HG03175 (cell line): Measurements from ENCODE around the gene MYO15A.
"Not testable (repeated sequence)": the region's sequence is repeated elsewhere in the genome, so short reads cannot be mapped to it uniquely, and the experiment has no call there.

Experiments used
- ATAC-seq: cut with Tn5 transposase; IDR thresholded peaks from one replicate; pipeline ENCODE4 v1.9.1; 2021; ENCODE audit warnings: mild to moderate bottlenecking, moderate library complexity; ENCODE audit not compliant: unreplicated experiment

Gene MYO15A

DNA sequence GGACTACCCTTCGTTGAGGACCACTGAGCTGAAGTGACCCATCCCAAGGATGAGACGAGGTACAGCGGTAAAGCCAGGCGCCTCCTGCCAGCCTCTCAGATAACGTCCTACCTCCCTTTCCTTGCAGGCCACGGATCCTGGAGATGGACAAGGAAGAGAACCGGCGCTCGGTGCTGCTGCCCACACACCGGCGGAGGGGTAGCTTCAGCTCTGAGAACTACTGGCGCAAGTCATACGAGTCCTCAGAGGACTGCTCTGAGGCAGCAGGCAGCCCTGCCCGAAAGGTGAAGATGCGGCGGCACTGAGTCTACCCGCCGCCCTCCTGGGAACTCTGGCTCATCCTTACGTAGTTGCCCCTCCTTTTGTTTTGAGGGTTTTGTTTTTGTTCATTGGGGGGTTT, 99.5 kb downstream of the MYO15A start:
- ATAC-seq = no peak

GRCh38 chr17:18213666-18214270, 105.2 kb downstream of the MYO15A start:
- ATAC-seq = no peak

DNA sequence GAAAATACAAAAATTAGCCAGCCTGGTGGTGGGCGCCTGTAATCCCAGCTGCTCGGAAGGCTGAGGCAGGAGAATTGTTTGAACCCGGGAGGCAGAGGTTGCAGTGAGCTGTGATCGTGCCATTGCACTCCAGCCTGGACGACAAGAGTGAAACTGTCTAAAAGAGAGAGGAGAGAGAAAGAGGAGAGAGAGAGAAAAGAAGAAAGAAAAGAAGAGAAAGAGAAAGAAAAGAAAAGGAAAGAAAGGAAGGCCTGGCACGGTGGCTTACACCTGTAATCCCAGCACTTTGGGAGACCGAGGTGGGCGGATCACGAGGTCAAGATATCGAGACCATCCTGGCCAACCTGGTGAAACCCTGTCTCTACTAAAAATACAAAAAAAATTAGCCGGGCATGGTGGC, 108.3 kb downstream of the MYO15A start:
- not testable (repeated sequence) for ATAC-seq

- ATAC-seq = no peak
Measured at GRCh38 chr17:18217412-18218015, 109.0 kb downstream of the MYO15A start.

DNA sequence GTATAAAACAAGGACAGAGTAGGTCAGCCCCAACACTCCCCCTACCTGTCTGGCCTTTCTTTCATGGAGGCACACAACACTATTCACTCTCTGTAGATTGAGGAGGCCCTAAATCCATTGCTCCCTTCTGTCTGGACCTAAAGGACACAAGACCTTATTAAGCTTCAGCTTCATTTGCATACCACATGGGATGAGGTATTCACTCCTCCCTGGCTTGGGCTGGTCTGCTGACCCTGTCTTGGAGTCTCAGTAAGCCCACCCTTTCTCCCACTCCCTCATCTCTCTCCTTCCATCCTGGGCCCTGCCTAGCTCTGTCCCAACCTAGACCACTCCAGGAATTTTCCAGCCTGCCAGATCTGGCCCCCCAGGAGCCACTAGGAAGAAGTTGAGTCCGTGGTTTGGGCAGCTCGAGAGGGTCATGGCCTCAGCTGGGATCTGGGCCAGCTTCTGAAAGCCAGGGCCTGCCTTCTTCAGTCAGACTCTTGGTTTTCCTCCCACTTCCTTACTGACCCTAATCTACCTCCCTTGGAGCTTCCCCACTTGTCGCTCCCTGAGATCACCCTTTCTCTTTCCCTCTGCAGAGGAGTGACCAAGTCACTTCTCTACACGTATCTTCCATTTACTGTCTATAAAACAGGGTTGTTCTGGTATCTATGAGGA, 110.3 kb downstream of the MYO15A start:
- ATAC-seq = no peak

DNA sequence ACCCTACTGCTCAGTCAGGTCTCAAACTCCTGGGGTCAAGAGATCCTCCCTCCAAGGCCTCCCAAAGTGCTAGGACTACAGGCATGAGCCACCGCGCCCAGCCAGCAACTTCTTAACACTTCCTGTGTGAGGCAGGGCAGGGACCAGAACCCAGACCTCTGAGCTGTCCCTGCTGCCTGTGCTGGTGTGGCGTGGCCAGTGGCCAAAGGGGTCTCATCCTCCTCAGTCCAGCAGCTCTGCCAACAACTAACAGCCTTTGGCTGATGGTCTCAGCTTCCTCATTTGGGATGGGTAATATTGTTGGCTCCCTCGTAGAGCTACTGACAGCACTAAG, 115.5 kb downstream of the MYO15A start:
- ATAC-seq = no peak

GRCh38 chr17:18224387-18225120, 116.0 kb downstream of the MYO15A start:
- no peak for ATAC-seq

- ATAC-seq = peak; percentile 84
Measured at GRCh38 chr17:18225121-18225641, 116.6 kb downstream of the MYO15A start, which contains the start of gene LLGL1. Gene LLGL1 (plus strand): TSS chr17:18225635. CDS start chr17:18225683, 48 bp downstream.

DNA sequence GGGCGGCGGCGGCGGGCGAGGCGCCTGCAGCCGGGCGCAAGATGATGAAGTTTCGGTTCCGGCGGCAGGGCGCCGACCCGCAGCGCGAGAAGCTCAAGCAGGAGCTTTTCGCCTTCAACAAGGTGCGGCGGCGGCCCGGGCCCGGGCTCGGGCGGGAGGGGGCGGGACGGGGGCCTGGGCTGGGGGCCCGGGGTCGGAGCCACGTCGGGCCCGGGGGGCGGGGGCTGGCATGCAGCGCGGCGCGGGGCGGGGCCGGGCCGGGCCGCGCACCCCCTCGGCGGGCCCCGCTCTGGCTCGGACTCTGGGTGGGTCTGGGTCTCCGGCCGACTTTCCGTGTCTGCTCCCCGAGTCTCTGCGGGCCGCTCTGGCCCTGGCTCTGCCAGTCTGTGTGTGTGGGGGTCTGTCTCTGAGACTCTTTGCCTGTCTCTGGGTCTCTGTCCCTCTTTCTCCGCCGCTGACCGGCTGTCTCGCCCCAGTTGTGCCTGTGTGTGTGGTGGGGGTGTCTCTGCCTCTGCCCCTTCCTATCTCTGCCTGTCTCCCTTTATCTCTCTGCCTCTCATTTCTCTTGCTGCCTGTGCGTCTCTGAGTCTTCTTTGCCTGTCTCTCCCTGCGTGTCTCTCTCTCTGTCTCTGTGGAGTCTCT, 117.2 kb downstream of the MYO15A start:
- peak; percentile 5 for ATAC-seq

DNA sequence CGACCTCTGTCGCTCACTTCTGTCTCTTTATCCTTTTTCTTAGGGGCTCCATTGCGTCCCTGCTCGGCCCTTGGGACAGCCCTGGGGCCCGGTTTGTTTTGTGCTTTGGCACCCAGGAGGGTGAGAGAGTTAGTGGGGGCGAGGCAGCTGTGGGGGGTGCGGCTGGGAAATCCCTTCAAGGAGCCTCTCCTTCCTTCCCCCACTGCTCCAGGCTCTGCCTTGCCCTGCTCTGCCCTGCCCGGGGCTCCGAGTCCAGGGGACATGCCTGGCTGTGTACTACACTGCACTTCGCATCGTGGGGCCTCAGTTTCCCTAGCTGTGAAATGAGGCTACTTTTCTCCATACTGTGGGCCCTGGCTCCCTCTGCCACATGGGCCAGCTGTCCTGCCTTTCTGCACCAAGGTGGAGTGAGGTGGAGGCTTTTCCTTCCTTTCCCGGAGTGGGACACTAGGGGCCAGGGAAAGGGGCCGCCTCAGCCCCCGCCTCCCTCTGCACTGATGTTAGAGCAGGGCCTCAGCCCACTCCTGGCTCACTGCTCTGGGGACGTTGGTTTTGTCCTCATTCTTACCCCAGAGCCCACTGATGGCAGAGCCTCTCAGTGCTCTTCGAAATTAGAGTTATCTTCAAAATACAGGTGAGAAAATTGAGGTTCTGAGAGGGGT, 117.9 kb downstream of the MYO15A start:
- ATAC-seq = no peak

- ATAC-seq = no peak
Measured at GRCh38 chr17:18227635-18228034, 119.1 kb downstream of the MYO15A start.

DNA sequence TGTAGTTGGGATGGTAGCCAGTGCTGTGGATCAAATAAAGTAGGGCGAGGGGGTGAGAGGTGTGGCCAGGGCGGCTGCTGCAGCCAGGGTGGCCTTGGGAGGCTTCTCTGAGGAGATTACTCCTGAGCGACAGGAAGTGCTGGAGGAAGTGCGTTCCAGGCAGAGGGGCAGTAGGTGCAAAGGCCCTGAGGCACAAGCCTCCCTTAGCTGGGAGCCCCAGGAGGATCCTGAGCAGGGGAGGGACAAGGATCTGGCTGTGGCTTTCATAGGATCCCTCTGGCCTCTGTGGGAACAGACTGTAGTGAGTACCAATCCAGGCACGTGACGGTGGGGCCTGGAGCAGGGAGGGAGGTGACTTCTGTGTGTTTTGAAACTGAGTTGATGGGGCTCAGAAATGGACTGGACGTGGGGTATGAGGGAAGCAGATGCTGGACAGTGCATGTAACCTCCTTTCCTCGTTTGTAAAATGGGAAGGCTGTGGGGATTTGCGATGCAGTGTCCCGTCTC, 119.7 kb downstream of the MYO15A start:
- ATAC-seq = no peak

GRCh38 chr17:18229254-18229653, 120.7 kb downstream of the MYO15A start:
- no peak for ATAC-seq
